ENCODE measurements around the gene KCNA3.

GRCh38 chr1:110673805-110674336 lies 869 bp downstream of the KCNA3 start:
- no peak for TF ChIP-seq CTCF (conservative IDR thresholded peaks at IDR 0.05; ENCODE audit: low read depth, low read length)
- no peak for TF ChIP-seq EZH2phosphoT487 (IDR thresholded peaks at IDR 0.05; ENCODE audit: borderline replicate concordance, low read length)

Measured in PC-3 (cell line).